8988T (cell line): ENCODE results near the gene UBASH3A.

ENCODE experiments used
- DNase-seq: peaks from one replicate; pipeline ENCODE4 v3.0.0; 2011

The UBASH3A gene

GRCh38 chr21:42413093-42413492, 9.4 kb downstream of the UBASH3A start:
- no peak for DNase-seq

- no peak for DNase-seq
These were observed 9.8 kb downstream of the UBASH3A start for GRCh38 chr21:42413500-42413899.

DNA sequence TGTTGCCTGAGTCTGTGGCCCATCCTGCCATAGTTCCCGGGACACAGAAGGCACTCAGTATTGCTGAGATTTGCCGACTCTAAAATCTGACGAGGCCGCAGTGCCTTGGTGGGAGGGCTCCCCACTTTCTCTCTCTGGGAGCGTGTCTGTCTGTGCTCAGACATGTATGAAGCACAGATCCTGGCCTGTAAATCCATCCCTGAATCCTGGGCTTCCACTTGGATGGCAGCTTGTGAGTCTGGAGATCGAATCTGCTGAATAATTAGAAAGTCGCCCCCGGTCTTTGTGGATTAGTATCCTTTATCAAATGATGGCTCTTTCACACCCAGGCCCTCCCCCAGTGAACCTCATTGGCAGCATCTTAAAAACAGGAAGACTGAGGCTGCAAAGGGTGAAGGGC, 10.4 kb downstream of the UBASH3A start:
- DNase-seq = no peak

GRCh38 chr21:42414553-42414927, 10.8 kb downstream of the UBASH3A start:
- DNase-seq = no peak

- peak; percentile 46 for DNase-seq
These were observed 11.4 kb downstream of the UBASH3A start for GRCh38 chr21:42414928-42415769.

- no peak for DNase-seq
These were observed 13.8 kb downstream of the UBASH3A start for GRCh38 chr21:42417533-42417932.

DNA sequence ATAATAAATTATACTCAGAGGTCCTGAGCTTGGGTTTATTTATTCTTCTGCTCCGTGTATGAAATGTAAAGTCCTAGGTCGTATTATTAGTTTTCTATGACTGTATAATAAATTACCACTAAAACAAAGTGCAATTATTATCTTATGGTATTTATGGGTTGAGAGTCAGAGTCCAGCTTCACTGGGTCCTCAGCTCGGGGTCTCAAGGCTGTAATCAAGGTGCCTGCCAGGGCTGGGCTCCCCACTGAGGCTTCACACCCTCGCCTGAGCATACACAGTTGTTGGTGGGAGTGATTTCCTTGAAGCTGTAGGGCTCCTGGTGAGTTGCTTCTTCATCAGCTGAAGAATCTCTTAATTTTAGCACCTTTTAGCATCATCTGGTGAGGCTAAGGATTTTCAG, 15.2 kb downstream of the UBASH3A start:
- DNase-seq = no peak

DNA sequence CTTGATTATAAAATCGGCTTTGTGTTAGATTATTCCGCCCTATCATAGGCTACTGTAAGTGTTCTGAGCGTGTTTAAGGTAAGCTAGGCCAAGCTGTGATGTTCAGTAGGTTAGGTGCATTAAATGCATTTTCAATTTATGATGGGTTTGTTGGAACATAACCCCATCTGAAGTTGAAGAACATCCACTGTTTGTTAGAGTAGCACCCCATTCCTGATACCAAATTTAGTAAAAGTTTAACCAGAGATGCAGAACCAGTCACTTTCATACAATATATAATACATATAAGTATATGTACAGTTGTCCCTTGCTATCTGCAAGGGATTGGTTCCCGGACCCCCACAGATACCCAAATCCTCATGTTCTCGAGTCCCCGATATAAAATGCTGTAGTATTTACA, 16.1 kb downstream of the UBASH3A start:
- DNase-seq = no peak

- no peak for DNase-seq
These were observed 17.5 kb downstream of the UBASH3A start for GRCh38 chr21:42421018-42421793.

- no peak for DNase-seq
These were observed 19.5 kb downstream of the UBASH3A start for GRCh38 chr21:42423197-42423675.

DNA sequence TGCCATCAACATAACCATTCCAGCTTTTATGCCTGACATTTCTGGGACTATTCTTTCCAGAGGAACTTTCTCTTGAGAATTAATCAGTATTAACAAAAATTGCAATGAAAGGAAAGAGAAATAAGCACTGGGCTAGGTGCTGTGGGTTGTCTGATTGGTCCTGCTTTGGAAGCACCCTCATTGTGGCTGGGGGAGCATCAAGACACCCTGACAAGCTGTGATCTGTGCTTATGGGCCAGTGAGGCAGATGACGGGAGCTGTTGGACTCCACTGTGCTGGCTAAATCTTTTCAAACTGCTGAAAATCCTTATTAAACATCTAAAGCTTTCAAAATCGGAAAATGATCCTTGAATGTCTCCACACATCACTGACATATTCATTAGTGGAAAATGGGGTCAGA, 20.0 kb downstream of the UBASH3A start:
- DNase-seq = no peak

DNA sequence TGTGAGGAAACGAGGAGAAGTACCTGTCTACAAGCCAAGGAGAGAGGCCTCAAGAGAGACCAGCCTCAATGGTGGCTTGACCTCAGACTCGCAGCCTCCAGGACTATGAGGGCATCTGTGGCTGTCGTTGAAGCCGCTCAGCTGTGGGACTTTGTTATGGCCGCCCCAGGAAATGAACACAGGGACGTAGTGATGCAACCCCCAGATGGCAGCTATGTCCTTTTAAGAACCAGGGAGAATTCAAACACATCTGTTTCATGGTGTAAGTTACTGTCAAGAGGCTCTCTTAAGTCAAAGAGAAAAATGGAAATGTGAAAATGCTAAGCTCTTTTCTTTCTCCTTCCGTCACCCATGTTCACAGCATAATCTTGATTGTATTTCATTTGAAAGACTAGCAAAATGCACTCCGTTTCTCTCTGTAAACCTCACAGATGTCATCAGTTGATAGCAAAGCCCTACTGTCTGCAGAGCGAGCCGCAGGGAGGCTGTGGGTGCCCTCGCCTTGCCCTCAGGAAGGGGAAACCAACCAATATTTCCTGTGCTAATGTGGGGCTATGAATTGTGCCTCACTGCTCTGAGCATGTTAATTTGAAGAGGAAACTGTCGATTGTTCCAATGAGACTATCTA, 21.3 kb downstream of the UBASH3A start:
- DNase-seq = no peak

DNA sequence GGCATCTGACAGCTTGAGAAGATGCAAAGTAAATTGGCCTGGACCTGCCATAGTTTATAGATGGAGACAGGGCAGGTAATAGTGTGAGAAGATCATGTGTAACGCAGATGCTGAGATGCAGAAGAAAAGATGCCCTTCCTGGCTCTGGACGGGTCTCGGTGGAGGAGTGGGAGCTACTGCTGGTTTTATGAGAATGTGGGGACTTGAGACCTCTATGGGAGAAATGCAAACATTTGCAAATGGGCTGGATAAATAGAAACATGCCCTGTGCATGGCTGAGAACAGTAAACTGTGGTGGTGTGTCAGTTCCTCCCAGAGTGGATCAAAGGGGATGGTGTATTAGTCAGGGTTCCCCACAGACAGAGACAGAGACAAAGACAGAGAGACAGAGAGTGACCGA, 21.9 kb downstream of the UBASH3A start:
- no peak for DNase-seq

- no peak for DNase-seq
These were observed 22.7 kb downstream of the UBASH3A start for GRCh38 chr21:42426424-42426823.

GRCh38 chr21:42426876-42427480, 23.3 kb downstream of the UBASH3A start:
- no peak for DNase-seq

DNA sequence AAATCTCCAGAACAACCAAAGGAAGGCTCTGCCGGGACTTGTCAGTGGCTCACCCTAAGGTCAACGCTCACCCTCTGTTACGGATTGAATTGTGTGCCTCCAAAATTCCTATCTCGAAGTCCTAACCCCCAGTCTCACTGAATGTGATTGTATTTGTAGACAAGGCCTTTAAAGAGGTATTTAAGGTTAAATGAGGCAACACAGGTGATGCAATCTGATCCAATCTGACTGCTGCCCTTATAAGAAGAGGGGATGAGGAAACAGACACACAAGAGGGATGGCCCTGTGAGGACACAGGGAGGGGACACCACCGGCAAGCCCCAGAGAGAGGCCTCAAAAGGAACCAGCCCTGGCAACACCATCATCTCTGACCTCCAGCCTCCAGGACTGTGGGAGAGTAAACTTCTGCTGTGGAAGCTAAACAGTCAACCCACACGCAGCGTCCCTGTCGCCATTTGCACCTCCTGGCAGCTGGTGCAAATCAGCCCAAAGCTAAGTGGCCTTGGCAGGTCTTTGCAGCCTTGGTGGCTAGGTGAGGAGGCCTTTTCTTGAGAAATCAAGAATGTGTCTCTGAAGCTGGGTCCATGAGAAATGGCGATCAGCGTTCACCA, 24.2 kb downstream of the UBASH3A start:
- DNase-seq = no peak

DNA sequence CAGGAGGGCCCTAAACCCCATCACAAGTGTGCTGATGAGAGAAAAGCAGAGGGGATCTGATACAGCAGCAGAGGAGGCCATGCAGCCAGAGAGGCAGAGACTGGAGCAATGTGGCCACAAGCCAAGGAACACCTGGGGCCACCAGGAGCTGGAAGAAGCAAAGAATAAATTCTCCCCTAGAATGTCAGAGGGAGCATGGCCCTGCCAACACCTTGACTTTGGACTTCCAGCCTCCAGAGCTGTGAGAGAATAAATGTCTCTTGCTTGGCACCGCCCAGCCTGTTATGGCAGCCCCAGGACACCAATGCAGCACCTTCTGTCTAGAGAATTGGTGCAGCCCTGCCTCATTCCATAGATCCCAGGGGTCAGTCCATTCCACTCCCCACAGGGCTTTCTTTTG, 25.3 kb downstream of the UBASH3A start:
- no peak for DNase-seq

DNA sequence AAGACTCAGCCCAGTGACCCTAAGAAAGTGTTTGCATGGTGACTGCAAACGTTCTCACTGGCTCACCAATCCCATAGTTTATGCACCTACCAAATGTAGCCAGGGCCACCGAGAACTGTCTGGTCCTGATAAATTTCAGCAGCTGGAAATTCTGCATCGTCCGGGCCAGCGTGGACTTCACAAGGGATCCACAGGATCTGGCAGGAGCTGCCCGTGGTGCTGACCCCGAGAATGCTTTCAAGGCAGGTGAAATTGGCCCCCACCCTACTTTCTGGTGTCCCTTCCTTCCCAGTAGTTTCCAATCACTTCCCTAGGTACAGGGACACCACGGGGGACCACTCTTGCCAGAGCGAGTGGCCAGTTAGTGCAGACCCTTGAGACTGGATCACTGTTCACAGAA, 26.2 kb downstream of the UBASH3A start:
- no peak for DNase-seq

GRCh38 chr21:42430521-42430920, 26.8 kb downstream of the UBASH3A start:
- DNase-seq = no peak

- no peak for DNase-seq
These were observed 27.5 kb downstream of the UBASH3A start for GRCh38 chr21:42431196-42431595.

DNA sequence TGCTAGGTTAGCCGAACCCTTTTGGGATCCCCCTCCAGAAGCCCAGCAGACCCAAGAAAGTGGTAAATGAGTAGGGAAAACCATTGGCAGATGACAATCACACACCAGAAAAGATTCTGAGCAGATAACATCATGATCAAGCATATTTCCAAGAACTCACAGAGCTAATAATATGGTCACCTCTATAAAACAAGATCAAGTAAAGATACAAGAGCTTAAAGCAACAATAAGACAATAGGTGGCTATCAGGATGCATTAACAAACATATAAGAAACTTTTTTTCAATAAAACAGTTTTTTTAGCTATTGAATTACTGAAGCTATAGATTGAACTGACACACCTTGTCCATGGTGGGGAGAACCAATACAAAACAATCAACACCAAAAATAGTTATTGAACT, 29.0 kb downstream of the UBASH3A start:
- DNase-seq = no peak

DNA sequence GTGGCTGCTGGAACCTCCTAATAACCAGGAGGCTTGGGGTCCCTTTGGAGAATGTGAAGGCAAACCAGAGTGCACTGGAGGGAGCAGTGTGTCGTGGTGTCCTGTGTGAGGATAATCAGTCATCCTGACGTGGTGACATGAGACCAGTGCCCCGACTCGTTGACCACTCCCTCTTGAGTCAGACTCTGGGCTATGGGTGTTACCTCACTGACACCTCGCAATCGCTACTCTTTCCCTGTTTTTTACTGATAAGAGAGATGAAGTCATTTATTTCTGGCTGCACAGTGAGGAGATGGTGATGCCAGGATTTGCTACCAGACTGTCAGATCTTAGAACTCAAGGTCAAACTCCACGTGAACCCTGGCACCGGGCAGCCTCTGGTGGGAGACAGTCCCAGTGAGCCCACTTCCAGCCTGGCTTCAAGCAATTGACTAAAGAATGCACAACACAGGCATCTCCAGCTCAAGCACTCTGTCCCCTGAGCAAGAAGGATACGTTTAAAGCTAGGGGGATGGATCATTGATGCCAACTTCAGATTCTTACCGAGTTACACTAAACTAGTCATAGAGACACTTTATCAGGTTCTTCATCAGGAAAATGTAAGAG, 30.3 kb downstream of the UBASH3A start:
- no peak for DNase-seq
